MCF 10A (cell line): ENCODE data around the gene NMT2. TPM values are rescaled to one million over a fixed set of nuclear protein-coding genes. Genes with fewer than 3 reads are reported as not detected.

Experiments used
- BruUV-seq: library from RNA; stranded (reverse); fragments of 400-500 nt; replicated peaks from 2 replicates; lab custom pipeline; 2021; lab: Mats Ljungman, UMichigan
- CTCF ChIA-PET: fragments of 300-600 bp; sonication (Branson Sonifier 250); formaldehyde crosslinking; extraction: SDS; loops from one replicate; lab custom pipeline; 2021; ENCODE audit warnings: antibody characterized with exemption, inconsistent platforms; lab: Yijun Ruan, JAX
- POLR2A ChIA-PET: fragments of 300-600, 350-650 bp; sonication (Branson Sonifier 250); formaldehyde crosslinking; extraction: SDS; loops from one replicate; lab custom pipeline; 2020; ENCODE audit warnings: antibody characterized with exemption, inconsistent platforms; lab: Yijun Ruan, JAX
- DNase-seq: peaks from one replicate; pipeline ENCODE4 v3.0.0-alpha.2; 2018; ENCODE audit not compliant: unreplicated experiment
- H3K27ac Mint-ChIP-seq: one replicate; pipeline ENCODE4 v1.8.0; 2022; ENCODE audit warnings: mild to moderate bottlenecking, low read depth, mixed read lengths; ENCODE audit not compliant: unreplicated experiment
- H3K27me3 Mint-ChIP-seq: one replicate; pipeline ENCODE4 v1.8.0; 2022; ENCODE audit warnings: mixed read lengths; ENCODE audit not compliant: insufficient read depth, unreplicated experiment
- H3K36me3 Mint-ChIP-seq: one replicate; pipeline ENCODE4 v1.8.0; 2022; ENCODE audit warnings: mild to moderate bottlenecking, moderate library complexity, mixed read lengths; ENCODE audit not compliant: insufficient read depth, unreplicated experiment
- H3K4me1 Mint-ChIP-seq: one replicate; pipeline ENCODE4 v1.8.0; 2022; ENCODE audit warnings: mixed read lengths; ENCODE audit not compliant: insufficient read depth, unreplicated experiment
- H3K4me3 Mint-ChIP-seq: one replicate; pipeline ENCODE4 v1.8.0; 2022; ENCODE audit warnings: mild to moderate bottlenecking, moderate library complexity, mixed read lengths; ENCODE audit not compliant: unreplicated experiment
- H3K9me3 Mint-ChIP-seq: one replicate; pipeline ENCODE4 v1.8.0; 2022; ENCODE audit warnings: mixed read lengths; ENCODE audit not compliant: unreplicated experiment
- intact Hi-C: fragments of 100-400 bp; cut with micrococcal nuclease; formaldehyde crosslinking; loops from 2 replicates; pipeline ENCODE4 v1.14.1; 2022
- total RNA-seq: library from RNA; stranded (reverse); gene quantifications from 2 replicates; pipeline ENCODE4 v1.2.3, GENCODE V29; 2022
- TF ChIP-seq, protein P1 (sequence below): fragments of 200-600 bp; IDR thresholded peaks from one replicate; pipeline ENCODE4 v1.8.0; 2022; ENCODE audit warnings: antibody characterized with exemption, mild to moderate bottlenecking; ENCODE audit not compliant: unreplicated experiment

Gene NMT2
- total RNA-seq, 1 experiment from 2014 or later: 9.6 TPM

DNA sequence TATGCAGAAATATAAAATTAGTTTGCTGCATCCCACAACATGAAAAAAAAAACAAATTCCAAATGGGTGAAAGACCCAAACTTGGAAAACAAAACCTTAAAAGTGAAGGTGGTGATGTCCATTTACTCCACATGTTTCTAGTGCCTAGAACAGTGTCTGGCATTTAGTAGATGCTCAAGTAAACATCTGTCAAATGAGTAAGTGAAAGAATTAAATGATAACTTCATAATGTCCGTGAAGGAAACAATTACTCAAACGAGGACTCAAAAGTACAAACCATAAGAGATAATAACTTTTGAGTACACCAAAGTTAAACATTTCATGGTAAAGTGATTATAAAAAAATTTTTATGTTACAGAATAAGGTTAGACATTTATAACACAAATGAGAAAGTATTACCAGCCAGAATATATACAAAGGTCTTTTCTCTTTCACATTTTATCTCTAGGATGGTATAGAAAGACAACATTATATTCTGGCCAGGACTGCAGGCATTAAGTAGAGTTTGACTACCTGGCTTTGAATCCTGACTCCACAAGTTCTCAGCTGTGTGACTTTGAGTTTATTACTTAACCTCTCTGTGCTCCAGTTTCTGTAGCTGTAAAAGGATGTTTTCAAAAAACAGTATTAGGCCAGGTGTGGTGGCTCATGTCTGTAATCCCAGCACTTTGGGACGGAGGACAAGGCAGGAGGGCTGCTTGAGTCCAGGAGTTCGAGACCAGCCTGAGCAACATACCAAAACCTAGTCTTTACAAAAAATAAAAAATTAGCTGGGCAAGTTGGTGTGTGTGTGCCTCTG lies 20.7 kb downstream of the NMT2 start:
- TF ChIP-seq, protein P1, sequence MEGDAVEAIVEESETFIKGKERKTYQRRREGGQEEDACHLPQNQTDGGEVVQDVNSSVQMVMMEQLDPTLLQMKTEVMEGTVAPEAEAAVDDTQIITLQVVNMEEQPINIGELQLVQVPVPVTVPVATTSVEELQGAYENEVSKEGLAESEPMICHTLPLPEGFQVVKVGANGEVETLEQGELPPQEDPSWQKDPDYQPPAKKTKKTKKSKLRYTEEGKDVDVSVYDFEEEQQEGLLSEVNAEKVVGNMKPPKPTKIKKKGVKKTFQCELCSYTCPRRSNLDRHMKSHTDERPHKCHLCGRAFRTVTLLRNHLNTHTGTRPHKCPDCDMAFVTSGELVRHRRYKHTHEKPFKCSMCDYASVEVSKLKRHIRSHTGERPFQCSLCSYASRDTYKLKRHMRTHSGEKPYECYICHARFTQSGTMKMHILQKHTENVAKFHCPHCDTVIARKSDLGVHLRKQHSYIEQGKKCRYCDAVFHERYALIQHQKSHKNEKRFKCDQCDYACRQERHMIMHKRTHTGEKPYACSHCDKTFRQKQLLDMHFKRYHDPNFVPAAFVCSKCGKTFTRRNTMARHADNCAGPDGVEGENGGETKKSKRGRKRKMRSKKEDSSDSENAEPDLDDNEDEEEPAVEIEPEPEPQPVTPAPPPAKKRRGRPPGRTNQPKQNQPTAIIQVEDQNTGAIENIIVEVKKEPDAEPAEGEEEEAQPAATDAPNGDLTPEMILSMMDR: no peak
- BruUV-seq: no TSS peak
- no peak for DNase-seq
- intact Hi-C loops: no loop called here
- POLR2A ChIA-PET: interaction anchor here (0.7 kb wide), 1 partner anchor 20 kb away, joined by 3 read pairs; no protein-coding TSS in a partner anchor
- CTCF ChIA-PET: interaction anchor here (0.6 kb wide), 1 partner anchor 279 kb away, joined by 3 read pairs; no protein-coding TSS in a partner anchor
- H3K36me3 Mint-ChIP-seq: no peaks in the 10 kb centered on the region
- H3K4me3 Mint-ChIP-seq: no peak overlapping the region
- H3K27ac Mint-ChIP-seq: no peak overlapping the region
- H3K4me1 Mint-ChIP-seq: no peaks in the 10 kb centered on the region
- H3K27me3 Mint-ChIP-seq: no peaks in the 10 kb centered on the region
- no peaks in the 10 kb centered on the region for H3K9me3 Mint-ChIP-seq

DNA sequence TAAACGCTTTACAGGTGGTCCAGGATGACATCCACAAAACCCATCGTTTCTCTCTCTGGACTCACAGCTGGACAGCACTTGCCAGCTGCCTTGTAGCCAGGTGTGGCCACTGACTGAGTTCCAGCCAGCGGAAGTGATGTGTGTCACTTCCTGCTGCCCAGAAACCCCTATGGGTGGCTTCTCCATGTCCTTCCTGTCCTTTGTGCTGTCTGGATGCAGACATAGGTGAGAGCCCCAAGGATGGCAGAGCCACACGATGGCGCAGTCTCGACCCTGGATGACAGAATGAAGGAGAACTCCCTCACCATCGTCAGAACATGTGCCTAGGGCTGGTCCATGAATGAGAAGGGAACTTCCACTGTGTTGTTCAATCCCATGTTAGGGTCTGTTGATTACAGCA lies 22.1 kb downstream of the NMT2 start:
- Mint-ChIP-seq H3K9me3 (no peaks in the 10 kb centered on the region), H3K27ac (no peak overlapping the region), H3K27me3 (no peaks in the 10 kb centered on the region), H3K4me3 (no peak overlapping the region), H3K36me3 (peaks cover 3% of the 10 kb centered on the region), H3K4me1 (no peaks in the 10 kb centered on the region)
- POLR2A ChIA-PET: no interaction called here
- DNase-seq: no peak
- CTCF ChIA-PET: interaction anchor here (0.5 to 0.7 kb wide), 2 partner anchors 27 to 40 kb away, joined by 4 read pairs; no protein-coding TSS in a partner anchor
- no TSS peak for BruUV-seq
- TF ChIP-seq, protein P1: no peak
- intact Hi-C loops: no loop called here

DNA sequence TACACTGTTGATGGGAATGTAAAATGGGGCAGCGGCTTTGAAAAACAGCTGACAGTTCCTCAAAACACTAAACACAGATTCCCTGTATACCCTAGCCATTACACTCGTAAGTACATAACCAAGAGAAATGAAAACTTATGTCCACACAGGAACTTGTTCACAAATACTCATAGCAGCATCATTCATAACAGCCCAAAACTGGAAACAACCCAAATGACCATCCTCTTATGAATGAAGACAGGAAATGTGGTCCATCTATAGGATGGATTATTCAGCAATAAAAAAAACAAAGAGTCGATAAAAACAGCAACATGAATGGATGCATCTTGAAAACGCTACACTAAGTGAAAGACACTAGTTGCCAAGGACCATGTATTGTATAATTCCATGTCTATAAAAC lies 23.7 kb downstream of the NMT2 start:
- BruUV-seq: no TSS peak
- TF ChIP-seq, protein P1: no peak
- intact Hi-C loops: no loop called here

More for the DNA sequence above, 23.7 kb downstream of the NMT2 start:
- H3K9me3 Mint-ChIP-seq: no peaks in the 10 kb centered on the region
- ChIA-PET POLR2A (no interaction called here), CTCF (interaction anchor here (0.5 kb wide), 1 partner anchor 37 kb away, joined by 3 read pairs; no protein-coding TSS in a partner anchor)
- H3K27me3 Mint-ChIP-seq: no peaks in the 10 kb centered on the region
- H3K27ac Mint-ChIP-seq: no peak overlapping the region
- no peak overlapping the region for H3K4me3 Mint-ChIP-seq
- peaks cover 6% of the 10 kb centered on the region for H3K36me3 Mint-ChIP-seq
- H3K4me1 Mint-ChIP-seq: no peaks in the 10 kb centered on the region
- DNase-seq: no peak
